Spleen (tissue), 11 donors: ENCODE results near the gene FRMD5. TPM values are rescaled to one million over a fixed set of nuclear protein-coding genes. Genes with fewer than 3 reads are reported as not detected.

Experiments
- DNase-seq: peaks from one replicate; pipeline ENCODE4 v3.0.0-alpha.2; 2020
- H3K27ac ChIP-seq, 8 donors: fragments of 200-600 bp; sonication (generic) in 7 of 8; 1 replicate in 4 of 8; 2 replicates in 4 of 8; pipeline versions ENCODE4 v1.5.0 to v1.8.0; 2016 to 2021; ENCODE audit warnings: inconsistent platforms in 4 of 8, mild to moderate bottlenecking in 4 of 8, moderate library complexity in 1 of 8
- H3K27me3 ChIP-seq, 7 donors: fragments of 200-600 bp; sonication (generic) in 6 of 7; replicated peaks in 1 of 7; 1 replicate in 4 of 7; 2 replicates in 3 of 7; pipeline versions ENCODE4 v1.5.0 to v1.8.0; 2016 to 2021; ENCODE audit warnings: inconsistent platforms in 3 of 7, mild to moderate bottlenecking in 1 of 7
- H3K36me3 ChIP-seq, 6 donors: fragments of 200-600 bp; sonication (generic) in 5 of 6; 1 replicate in 4 of 6; 2 replicates in 2 of 6; pipeline versions ENCODE4 v1.5.0 to v1.8.0; 2016 to 2021; ENCODE audit warnings: inconsistent platforms in 2 of 6
- H3K4me1 ChIP-seq, 6 donors: fragments of 200-600 bp; sonication (generic) in 5 of 6; 1 replicate in 3 of 6; 2 replicates in 3 of 6; pipeline versions ENCODE4 v1.5.0 to v1.8.0; 2016 to 2021; ENCODE audit warnings: inconsistent platforms in 3 of 6
- H3K4me3 ChIP-seq, 8 donors: fragments of 200-600 bp; sonication (generic) in 7 of 8; 1 replicate in 4 of 8; 2 replicates in 4 of 8; pipeline versions ENCODE4 v1.5.0 to v1.8.0; 2016 to 2021; ENCODE audit warnings: inconsistent platforms in 4 of 8, mild to moderate bottlenecking in 4 of 8, moderate library complexity in 2 of 8
- H3K9me3 ChIP-seq, 8 donors: fragments of 200-600 bp; sonication (generic) in 7 of 8; 1 replicate in 4 of 8; 2 replicates in 4 of 8; pipeline versions ENCODE4 v1.5.0 to v1.8.0; 2016 to 2021; ENCODE audit warnings: inconsistent platforms in 4 of 8
- POLR2A ChIP-seq, 3 donors: fragments of 450-650 bp; IDR thresholded peaks; one replicate each; pipeline ENCODE4 v1.5.1; 2017; ENCODE audit warnings: antibody characterized with exemption in 3 of 3, mild to moderate bottlenecking in 1 of 3
- POLR2AphosphoS5 ChIP-seq, 3 donors: sonication (generic); formaldehyde crosslinking; IDR thresholded peaks; one replicate each; pipeline ENCODE4 v1.5.1; 2017; ENCODE audit warnings: antibody characterized with exemption in 3 of 3
- WGBS, 5 donors: extraction: QIAGEN DNeasy Blood & Tissue Kit in 3 of 5; methylation state at CpG; one replicate each; pipeline versions ENCODE4 v1.1.5 to v1.1.7; 2013 to 2018; 5-methylcytosine and 5-hydroxymethylcytosine counted together
- intact Hi-C: fragments of 100-400 bp; cut with DNase I; formaldehyde crosslinking; loops from one replicate; pipeline ENCODE4 v1.15.0; 2023; ENCODE audit warnings: low total_unique reads
- polyA plus RNA-seq, 3 donors: library from polyadenylated mRNA; stranded (reverse); fragments of 200-250 nt; gene quantifications; one replicate each; pipeline ENCODE4 v1.2.1, GENCODE V29; 2013
- total RNA-seq, 7 donors: library from RNA; depleted of rRNA in 3 of 7; stranded (reverse); fragments of >200 nt in 3 of 7; fragmentation: NEBNext Ultra II Directional in 4 of 7; extraction: Animal tissue kit (Norgen Biotek cat#: 25700) in 4 of 7; gene quantifications; one replicate each; pipeline versions ENCODE4 v1.1.0 to v1.2.1, GENCODE V29; 2016 to 2021
- TF ChIP-seq, protein P1 (sequence below), 11 experiments: fragments of 200-600 bp in 7 of 11; fragments of 450-650 bp in 4 of 11; sonication (generic) in 4 of 11; IDR thresholded peaks in 8 of 11; conservative IDR thresholded peaks in 3 of 11; 1 replicate in 7 of 11; 2 replicates in 4 of 11; pipeline versions ENCODE4 v1.4.0 to v1.8.0; 2016 to 2021; ENCODE audit warnings: antibody characterized with exemption in 11 of 11, inconsistent platforms in 4 of 11, mild to moderate bottlenecking in 1 of 11
- donor health status: healthy with polysubstance abuse.
- donor health status: DM: no; HTN: no; CAD: no; lungs with moderate emphysema.
- donor health status: DM: no; HTN: no; CAD: no.
- donor health status: Bipolar disorder and iron deficiency.
- donor health status: healthy.
- donor health status: DM: no; HTN: no; CAD: no.
- donor health status: DM: yes; HTN: yes; CAD: no.

The FRMD5 gene
- total and polyA plus RNA-seq, 10 donors: 0.09 to 1.0 (median 0.43) TPM; not detected in 1

- H3K9me3 ChIP-seq: no peaks in the 10 kb centered on the region
- intact Hi-C loops: no loop called here
- TF ChIP-seq, protein P1, sequence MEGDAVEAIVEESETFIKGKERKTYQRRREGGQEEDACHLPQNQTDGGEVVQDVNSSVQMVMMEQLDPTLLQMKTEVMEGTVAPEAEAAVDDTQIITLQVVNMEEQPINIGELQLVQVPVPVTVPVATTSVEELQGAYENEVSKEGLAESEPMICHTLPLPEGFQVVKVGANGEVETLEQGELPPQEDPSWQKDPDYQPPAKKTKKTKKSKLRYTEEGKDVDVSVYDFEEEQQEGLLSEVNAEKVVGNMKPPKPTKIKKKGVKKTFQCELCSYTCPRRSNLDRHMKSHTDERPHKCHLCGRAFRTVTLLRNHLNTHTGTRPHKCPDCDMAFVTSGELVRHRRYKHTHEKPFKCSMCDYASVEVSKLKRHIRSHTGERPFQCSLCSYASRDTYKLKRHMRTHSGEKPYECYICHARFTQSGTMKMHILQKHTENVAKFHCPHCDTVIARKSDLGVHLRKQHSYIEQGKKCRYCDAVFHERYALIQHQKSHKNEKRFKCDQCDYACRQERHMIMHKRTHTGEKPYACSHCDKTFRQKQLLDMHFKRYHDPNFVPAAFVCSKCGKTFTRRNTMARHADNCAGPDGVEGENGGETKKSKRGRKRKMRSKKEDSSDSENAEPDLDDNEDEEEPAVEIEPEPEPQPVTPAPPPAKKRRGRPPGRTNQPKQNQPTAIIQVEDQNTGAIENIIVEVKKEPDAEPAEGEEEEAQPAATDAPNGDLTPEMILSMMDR (IDR thresholded peaks at IDR 0.05 in 8 of 11, conservative IDR thresholded peaks at IDR 0.05 in 3 of 11): no peak
- TF ChIP-seq POLR2AphosphoS5 (IDR thresholded peaks at IDR 0.05) (no peak), POLR2A (IDR thresholded peaks at IDR 0.05) (no peak)
- WGBS, 5 donors: 63 to 81% (median 75%) methylated on average over 4 to 5 of the region's 5 CpGs
- H3K27ac ChIP-seq: no peak overlapping the region
- H3K4me1 ChIP-seq: no peaks in the 10 kb centered on the region
- H3K27me3 ChIP-seq: no peaks in the 10 kb centered on the region
- no peak for DNase-seq
- no peaks in the 10 kb centered on the region for H3K36me3 ChIP-seq
- no peak overlapping the region for H3K4me3 ChIP-seq
Observed at GRCh38 chr15:43895586-43895985, 299.5 kb downstream of the FRMD5 start.

DNA sequence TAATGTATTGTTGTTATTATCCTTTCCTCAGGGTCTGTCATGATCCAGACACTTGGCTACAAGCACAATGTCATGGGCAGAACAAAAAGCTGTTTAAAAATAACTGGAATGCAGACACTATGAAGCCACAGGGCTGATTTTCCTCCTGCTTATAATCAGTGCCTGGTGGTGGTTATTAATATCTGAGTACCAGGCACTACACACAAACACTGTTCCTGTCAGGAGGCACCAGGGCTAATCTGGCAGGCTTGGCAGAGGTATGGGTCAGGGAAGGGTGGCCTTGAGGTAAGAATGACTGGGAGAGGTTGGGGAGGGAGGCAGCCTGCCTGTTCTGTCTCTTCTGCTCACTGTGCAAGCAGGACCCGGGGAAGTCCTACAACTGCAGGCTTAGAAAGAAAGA, 301.1 kb downstream of the FRMD5 start:
- 80 to 90% (median 85%) methylated on average over 1 of the region's 1 CpG for WGBS, 5 donors
- DNase-seq: no peak

GRCh38 chr15:43889042-43889441, 306.0 kb downstream of the FRMD5 start:
- no peaks in the 10 kb centered on the region for H3K4me1 ChIP-seq
- no peaks in the 10 kb centered on the region for H3K27me3 ChIP-seq
- intact Hi-C loops: no loop called here
- H3K36me3 ChIP-seq: peaks cover 0 to 14% (median 0%) of the 10 kb centered on the region in 6 donors
- 96 to 98% (median 96%) methylated on average over 3 of the region's 3 CpGs for WGBS, 5 donors
- H3K27ac ChIP-seq: no peak overlapping the region
- TF ChIP-seq, protein P1 (IDR thresholded peaks at IDR 0.05 in 8 of 11, conservative IDR thresholded peaks at IDR 0.05 in 3 of 11): no peak
- TF ChIP-seq POLR2A (IDR thresholded peaks at IDR 0.05) (no peak), POLR2AphosphoS5 (IDR thresholded peaks at IDR 0.05) (no peak)
- no peak for DNase-seq
- H3K9me3 ChIP-seq: no peaks in the 10 kb centered on the region
- H3K4me3 ChIP-seq: no peak overlapping the region

More for the DNA sequence above, 301.1 kb downstream of the FRMD5 start:
- no peak for TF ChIP-seq POLR2A (IDR thresholded peaks at IDR 0.05)
- TF ChIP-seq POLR2AphosphoS5 (IDR thresholded peaks at IDR 0.05): no peak
- TF ChIP-seq, protein P1 (IDR thresholded peaks at IDR 0.05 in 8 of 11, conservative IDR thresholded peaks at IDR 0.05 in 3 of 11): no peak
- H3K36me3 ChIP-seq: no peaks in the 10 kb centered on the region
- intact Hi-C loops: no loop called here
- no peaks in the 10 kb centered on the region for H3K4me1 ChIP-seq
- H3K27me3 ChIP-seq: no peaks in the 10 kb centered on the region
- H3K4me3 ChIP-seq: no peak overlapping the region
- no peaks in the 10 kb centered on the region for H3K9me3 ChIP-seq
- no peak overlapping the region for H3K27ac ChIP-seq

- DNase-seq: no peak
- no peak overlapping the region for H3K27ac ChIP-seq
- peaks cover 0 to 25% (median 0%) of the 10 kb centered on the region in 6 donors for H3K36me3 ChIP-seq
- TF ChIP-seq POLR2A (IDR thresholded peaks at IDR 0.05) (no peak), POLR2AphosphoS5 (IDR thresholded peaks at IDR 0.05) (no peak)
- TF ChIP-seq, protein P1 (IDR thresholded peaks at IDR 0.05 in 8 of 11, conservative IDR thresholded peaks at IDR 0.05 in 3 of 11): no peak
- H3K9me3 ChIP-seq: no peaks in the 10 kb centered on the region
- 89 to 96% (median 94%) methylated on average over 5 of the region's 5 CpGs for WGBS, 5 donors
- intact Hi-C loops: no loop called here
- H3K4me3 ChIP-seq: no peak overlapping the region
- H3K4me1 ChIP-seq: no peaks in the 10 kb centered on the region
- no peaks in the 10 kb centered on the region for H3K27me3 ChIP-seq
Observed at GRCh38 chr15:43887901-43888300, 307.2 kb downstream of the FRMD5 start.
